VCaP (cell line): ENCODE measurements around the gene TMEM59.
"Not testable (repeated sequence)": the region's sequence is repeated elsewhere in the genome, so short reads cannot be mapped to it uniquely, and the experiment has no call there.

Experiments
- H3K27ac ChIP-seq: fragments of 450-650 bp; 2 replicates; pipeline ENCODE4 v1.5.1; 2017
- CTCF ChIP-seq: fragments of 450-650 bp; conservative IDR thresholded peaks from 2 replicates; pipeline ENCODE4 v1.5.1; 2017; ENCODE audit warnings: mild to moderate bottlenecking, moderate library complexity

Gene TMEM59

GRCh38 chr1:54028306-54029251 is 24.4 kb downstream of the TMEM59 start:
- no peak overlapping the region for H3K27ac ChIP-seq
- no peak for TF ChIP-seq CTCF

GRCh38 chr1:54027848-54028247 is 25.2 kb downstream of the TMEM59 start:
- no peak for TF ChIP-seq CTCF
- no peak overlapping the region for H3K27ac ChIP-seq

GRCh38 chr1:54024811-54025210 is 28.2 kb downstream of the TMEM59 start:
- H3K27ac ChIP-seq, result not testable (repeated sequence)

GRCh38 chr1:54024358-54024757 is 28.6 kb downstream of the TMEM59 start:
- TF ChIP-seq CTCF, result no peak
- no peak overlapping the region; the same call in 1 of the 2 replicates for H3K27ac ChIP-seq

- H3K27ac ChIP-seq, result not testable (repeated sequence)
Measured at GRCh38 chr1:54019562-54020176, 33.3 kb downstream of the TMEM59 start.

- TF ChIP-seq CTCF, result no peak
Measured at GRCh38 chr1:54018635-54019034, 34.4 kb downstream of the TMEM59 start.

GRCh38 chr1:54017979-54018378 is 35.0 kb downstream of the TMEM59 start, which contains the start of gene LDLRAD1:
Gene LDLRAD1 (minus strand): TSS chr1:54018186. CDS start chr1:54018112, 74 bp downstream.
- H3K27ac ChIP-seq, result peak within 1 kb of the TSS; percentile 91
- no peak for TF ChIP-seq CTCF

More at GRCh38 chr1:54018635-54019034, 34.4 kb downstream of the TMEM59 start:
- H3K27ac ChIP-seq, result peak overlapping the region; percentile 91; the same call in 1 of the 2 replicates

GRCh38 chr1:54016343-54017282 is 36.4 kb downstream of the TMEM59 start:
- TF ChIP-seq CTCF, result no peak
- H3K27ac ChIP-seq, result peak overlapping the region; percentile 91
